ENCODE data around the gene DSTN. TPM values are rescaled to one million over a fixed set of nuclear protein-coding genes. Genes with fewer than 3 reads are reported as not detected.

Gene DSTN
- total and polyA plus RNA-seq, 9 of the 15 experiments (the other 6 are each of a cell fraction or from before 2014, with no cell fraction given) = 25.7 to 88.3 (median 61.0) TPM

- H3K4me1 ChIP-seq (replicated peaks in 1 of 2; ENCODE audit: control insufficient read depth in 2 of 2, insufficient read depth in 2 of 2, low read length in 2 of 2) = no peaks in the 10 kb centered on the region
- ATAC-seq (no peak), DNase-seq (ENCODE audit: extremely low read depth in 1 of 4, low spot score in 3 of 4) (no peak), FAIRE-seq (no peak)
- H3K4me2 ChIP-seq (ENCODE audit: insufficient read depth, low read length) = no peak overlapping the region
- CTCF ChIA-PET (ENCODE audit: low intra/inter-chr PET ratio) = no interaction called here
- no peaks in the 10 kb centered on the region for H4K20me1 ChIP-seq (replicated peaks; ENCODE audit: control insufficient read depth, insufficient read depth, low read length)
- intact Hi-C loops (cut with micrococcal nuclease) (no loop called here), in situ Hi-C loops (cut with MboI) (no loop called here)
- BruUV-seq (replicated peaks) = no TSS peak
- peaks cover 11% of the 10 kb centered on the region; the same call in 1 of the 3 replicates for H3K36me3 ChIP-seq (ENCODE audit: control insufficient read depth, insufficient read depth, low read length)
- no peak overlapping the region for H2AFZ ChIP-seq (ENCODE audit: low read depth, low read length)
- 93% methylated on average over 4 of the region's 4 CpGs for WGBS (ENCODE audit: insufficient coverage, low coverage, missing lambda C conversion rate)
- POLR2A ChIA-PET = no interaction called here
- TF ChIP-seq U2AF2 (optimal IDR thresholded peaks at IDR 0.05; ENCODE audit: low read depth, low read length) (no peak), EZH2 (IDR thresholded peaks at IDR 0.05; ENCODE audit: borderline replicate concordance, low read depth, low read length) (no peak), ZNF436 (CRISPR knock-in tag; IDR thresholded peaks at IDR 0.05) (no peak), TARDBP (IDR thresholded peaks at IDR 0.05) (no peak), ZNF778 (CRISPR knock-in tag; IDR thresholded peaks at IDR 0.05) (no peak), HDAC3 (IDR thresholded peaks at IDR 0.05; ENCODE audit: borderline replicate concordance, partially characterized antibody) (no peak), TEAD1 (CRISPR knock-in tag; IDR thresholded peaks at IDR 0.05) (no peak)
- TF ChIP-seq, protein P1, sequence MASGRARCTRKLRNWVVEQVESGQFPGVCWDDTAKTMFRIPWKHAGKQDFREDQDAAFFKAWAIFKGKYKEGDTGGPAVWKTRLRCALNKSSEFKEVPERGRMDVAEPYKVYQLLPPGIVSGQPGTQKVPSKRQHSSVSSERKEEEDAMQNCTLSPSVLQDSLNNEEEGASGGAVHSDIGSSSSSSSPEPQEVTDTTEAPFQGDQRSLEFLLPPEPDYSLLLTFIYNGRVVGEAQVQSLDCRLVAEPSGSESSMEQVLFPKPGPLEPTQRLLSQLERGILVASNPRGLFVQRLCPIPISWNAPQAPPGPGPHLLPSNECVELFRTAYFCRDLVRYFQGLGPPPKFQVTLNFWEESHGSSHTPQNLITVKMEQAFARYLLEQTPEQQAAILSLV (tag; IDR thresholded peaks at IDR 0.05) = no peak
- no peaks in the 10 kb centered on the region for H3K9me3 ChIP-seq (replicated peaks; ENCODE audit: control insufficient read depth, insufficient read depth, low read depth, low read length)
- H3K27me3 ChIP-seq (ENCODE audit: control insufficient read depth in 2 of 2, insufficient read depth in 2 of 2, low read length in 2 of 2) = no peaks in the 10 kb centered on the region
- no peak overlapping the region for H3K27ac ChIP-seq (ENCODE audit: extremely low read depth, low read depth, low read length)
- H3K79me2 ChIP-seq (ENCODE audit: control insufficient read depth, insufficient read depth, low read length) = no peaks in the 10 kb centered on the region
- H3K4me3 ChIP-seq = no peak overlapping the region
- no peak overlapping the region for H3K9ac ChIP-seq (ENCODE audit: insufficient read depth in 1 of 2, low read depth in 2 of 2, low read length in 2 of 2)
- H3K9me1 ChIP-seq (ENCODE audit: control insufficient read depth, insufficient read depth, low read length) = no peaks in the 10 kb centered on the region
These were observed 32.6 kb downstream of the DSTN start for GRCh38 chr20:17602493-17602892.
